H1 (cell line): ENCODE data around the gene ADPGK. TPM values are rescaled to one million over a fixed set of nuclear protein-coding genes. Genes with fewer than 3 reads are reported as not detected.

Experiments used
- NANOG ChIP-seq: IDR thresholded peaks from 2 replicates; pipeline ENCODE4 v1.6.1; 2011; ENCODE audit warnings: low read length, low read depth, mild to moderate bottlenecking, inconsistent platforms; ENCODE audit not compliant: insufficient read depth, poor library complexity, severe bottlenecking
- TCF12 ChIP-seq: IDR thresholded peaks from 2 replicates; pipeline ENCODE4 v1.6.1; 2011; ENCODE audit warnings: low read depth, mild to moderate bottlenecking, low read length
- polyA plus RNA-seq, 7 experiments: library from polyadenylated mRNA; depleted of rRNA in 3 of 7; stranded (reverse) in 5 of 7; unstranded in 2 of 7; fragments of >200 nt in 5 of 7; fragments of 200-250 nt in 2 of 7; gene quantifications; 1 replicate in 5 of 7; 2 replicates in 1 of 7; 4 replicates in 1 of 7; pipeline versions ENCODE4 v1.2.1 to v1.2.3, GENCODE V29; 2011 to 2013; ENCODE audit warnings: missing spikeins in 2 of 7, mixed read lengths in 2 of 7
- total RNA-seq: library from RNA; stranded (reverse); fragmentation: NEBNext Ultra II Directional; extraction: Animal tissue kit (Norgen Biotek cat#: 25700); gene quantifications from 2 replicates; pipeline ENCODE4 v1.2.1, GENCODE V29; 2021

Gene ADPGK
- total and polyA plus RNA-seq, 2 of the 8 experiments (the other 6 are each of a cell fraction or from before 2014, with no cell fraction given), result 32.2 to 38.2 TPM

GRCh38 chr15:72782274-72783003 is 1.1 kb downstream of the ADPGK start (continued):
- TF ChIP-seq TCF12, result no peak
- no peak for TF ChIP-seq NANOG
